PFSK-1 (cell line): Measurements from ENCODE around the gene NAALADL2.

Experiments used
- FOXP2 ChIP-seq: optimal IDR thresholded peaks from 2 replicates; pipeline ENCODE3; 2011; ENCODE audit warnings: borderline replicate concordance, control low read depth, inconsistent platforms; ENCODE audit not compliant: insufficient read depth; ENCODE audit errors: extremely low read length, extremely low read depth
- POLR2AphosphoS5 ChIP-seq: IDR thresholded peaks from 2 replicates; pipeline ENCODE4 v1.6.1; 2012; ENCODE audit warnings: low read depth, mild to moderate bottlenecking, control low read depth, low read length, moderate library complexity
- SIN3A ChIP-seq: IDR thresholded peaks from 2 replicates; pipeline ENCODE4 v1.6.1; 2012; ENCODE audit warnings: mild to moderate bottlenecking, low read length, moderate library complexity, borderline replicate concordance; ENCODE audit not compliant: insufficient read depth
- TAF1 ChIP-seq: IDR thresholded peaks from 2 replicates; pipeline ENCODE4 v1.6.1; 2012; ENCODE audit warnings: low read length, control low read depth, borderline replicate concordance; ENCODE audit not compliant: insufficient read depth
- TF ChIP-seq, protein P1 (sequence below), 2 experiments: IDR thresholded peaks; 2 replicates each; pipeline versions ENCODE4 v1.6.1 to v1.8.0; 2011 to 2012; ENCODE audit warnings: low read depth in 2 of 2, low read length in 2 of 2, control low read depth in 1 of 2, inconsistent platforms in 1 of 2, mild to moderate bottlenecking in 1 of 2, moderate library complexity in 1 of 2; ENCODE audit not compliant: insufficient read depth in 1 of 2

Gene NAALADL2

GRCh38 chr3:175304404-175304803, 445.3 kb downstream of the NAALADL2 start:
- TF ChIP-seq FOXP2 (no peak), SIN3A (no peak), POLR2AphosphoS5 (no peak), TAF1 (no peak)
- TF ChIP-seq, protein P1, sequence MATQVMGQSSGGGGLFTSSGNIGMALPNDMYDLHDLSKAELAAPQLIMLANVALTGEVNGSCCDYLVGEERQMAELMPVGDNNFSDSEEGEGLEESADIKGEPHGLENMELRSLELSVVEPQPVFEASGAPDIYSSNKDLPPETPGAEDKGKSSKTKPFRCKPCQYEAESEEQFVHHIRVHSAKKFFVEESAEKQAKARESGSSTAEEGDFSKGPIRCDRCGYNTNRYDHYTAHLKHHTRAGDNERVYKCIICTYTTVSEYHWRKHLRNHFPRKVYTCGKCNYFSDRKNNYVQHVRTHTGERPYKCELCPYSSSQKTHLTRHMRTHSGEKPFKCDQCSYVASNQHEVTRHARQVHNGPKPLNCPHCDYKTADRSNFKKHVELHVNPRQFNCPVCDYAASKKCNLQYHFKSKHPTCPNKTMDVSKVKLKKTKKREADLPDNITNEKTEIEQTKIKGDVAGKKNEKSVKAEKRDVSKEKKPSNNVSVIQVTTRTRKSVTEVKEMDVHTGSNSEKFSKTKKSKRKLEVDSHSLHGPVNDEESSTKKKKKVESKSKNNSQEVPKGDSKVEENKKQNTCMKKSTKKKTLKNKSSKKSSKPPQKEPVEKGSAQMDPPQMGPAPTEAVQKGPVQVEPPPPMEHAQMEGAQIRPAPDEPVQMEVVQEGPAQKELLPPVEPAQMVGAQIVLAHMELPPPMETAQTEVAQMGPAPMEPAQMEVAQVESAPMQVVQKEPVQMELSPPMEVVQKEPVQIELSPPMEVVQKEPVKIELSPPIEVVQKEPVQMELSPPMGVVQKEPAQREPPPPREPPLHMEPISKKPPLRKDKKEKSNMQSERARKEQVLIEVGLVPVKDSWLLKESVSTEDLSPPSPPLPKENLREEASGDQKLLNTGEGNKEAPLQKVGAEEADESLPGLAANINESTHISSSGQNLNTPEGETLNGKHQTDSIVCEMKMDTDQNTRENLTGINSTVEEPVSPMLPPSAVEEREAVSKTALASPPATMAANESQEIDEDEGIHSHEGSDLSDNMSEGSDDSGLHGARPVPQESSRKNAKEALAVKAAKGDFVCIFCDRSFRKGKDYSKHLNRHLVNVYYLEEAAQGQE (IDR thresholded peaks at IDR 0.05; ENCODE audit: insufficient read depth in 1 of 2, low read depth in 2 of 2, low read length in 2 of 2): no peak

- TF ChIP-seq POLR2AphosphoS5 (no peak), FOXP2 (no peak), SIN3A (no peak), TAF1 (no peak)
- TF ChIP-seq, protein P1 (IDR thresholded peaks at IDR 0.05; ENCODE audit: insufficient read depth in 1 of 2, low read depth in 2 of 2, low read length in 2 of 2): no peak
Measured at GRCh38 chr3:175307642-175308041, 448.5 kb downstream of the NAALADL2 start.

DNA sequence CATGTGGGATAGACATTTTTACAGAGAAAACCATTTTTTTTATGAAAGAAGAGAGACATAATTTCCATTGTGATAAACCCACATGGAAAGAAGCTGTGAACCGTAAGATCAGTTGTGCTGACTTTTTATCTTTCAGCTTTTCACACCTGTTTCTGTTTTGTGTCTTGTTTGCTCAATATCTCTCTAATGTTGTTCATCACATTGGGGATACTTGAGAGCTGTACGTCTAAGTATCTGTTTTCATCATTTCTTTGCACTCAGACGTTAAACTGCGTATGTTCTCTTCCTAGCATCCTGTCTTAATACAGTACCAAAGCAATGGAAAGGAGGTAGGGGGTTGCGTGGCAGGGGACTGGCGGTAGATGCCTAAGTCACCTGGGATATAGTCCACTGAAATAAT, 449.0 kb downstream of the NAALADL2 start:
- TF ChIP-seq POLR2AphosphoS5 (no peak), SIN3A (no peak), FOXP2 (no peak), TAF1 (no peak)
- TF ChIP-seq, protein P1 (IDR thresholded peaks at IDR 0.05; ENCODE audit: insufficient read depth in 1 of 2, low read depth in 2 of 2, low read length in 2 of 2): no peak

- TF ChIP-seq SIN3A: no peak
- no peak for TF ChIP-seq POLR2AphosphoS5
- TF ChIP-seq TAF1: no peak
- TF ChIP-seq, protein P1 (IDR thresholded peaks at IDR 0.05; ENCODE audit: insufficient read depth in 1 of 2, low read depth in 2 of 2, low read length in 2 of 2): no peak
- no peak for TF ChIP-seq FOXP2
Measured at GRCh38 chr3:175310046-175310445, 450.9 kb downstream of the NAALADL2 start.

GRCh38 chr3:175311404-175311803, 452.3 kb downstream of the NAALADL2 start:
- TF ChIP-seq TAF1 (no peak), POLR2AphosphoS5 (no peak), SIN3A (no peak), FOXP2 (no peak)
- TF ChIP-seq, protein P1 (IDR thresholded peaks at IDR 0.05; ENCODE audit: insufficient read depth in 1 of 2, low read depth in 2 of 2, low read length in 2 of 2): no peak
